ENCODE measurements around the gene KRT13. TPM values are rescaled to one million over a fixed set of nuclear protein-coding genes. Genes with fewer than 3 reads are reported as not detected.
A peak's percentile ranks its signal among the peaks of the same experiment; 100 is the strongest.

KRT13 gene
- total RNA-seq, 1 experiment from 2014 or later: not detected

- no peak for DNase-seq (ENCODE audit: unreplicated experiment)
Observed at GRCh38 chr17:41486809-41487530, 18.4 kb downstream of the KRT13 start.

GRCh38 chr17:41486316-41486715 lies 19.1 kb downstream of the KRT13 start:
- CTCF ChIA-PET: interaction anchor here (1.1 kb wide), 1 partner anchor 62 kb away, joined by 5 read pairs; no protein-coding TSS in a partner anchor
- Mint-ChIP-seq H3K4me1 (ENCODE audit: insufficient read depth, unreplicated experiment) (no peaks in the 10 kb centered on the region), H3K27me3 (ENCODE audit: insufficient read depth, unreplicated experiment) (no peaks in the 10 kb centered on the region), H3K36me3 (ENCODE audit: insufficient read depth, unreplicated experiment) (no peaks in the 10 kb centered on the region), H3K9me3 (ENCODE audit: unreplicated experiment) (no peaks in the 10 kb centered on the region), H3K4me3 (ENCODE audit: unreplicated experiment) (no peak overlapping the region), H3K27ac (ENCODE audit: low read depth, unreplicated experiment) (no peak overlapping the region)
- no peak for DNase-seq (ENCODE audit: unreplicated experiment)
- intact Hi-C loops (cut with micrococcal nuclease): no loop called here
- BruUV-seq (replicated peaks): no TSS peak
- POLR2A ChIA-PET: no interaction called here
- no peak for TF ChIP-seq CTCF (IDR thresholded peaks at IDR 0.05; ENCODE audit: unreplicated experiment)

More at GRCh38 chr17:41486809-41487530, 18.4 kb downstream of the KRT13 start:
- TF ChIP-seq CTCF (IDR thresholded peaks at IDR 0.05; ENCODE audit: unreplicated experiment): peak; percentile 28
- H3K4me3 Mint-ChIP-seq (ENCODE audit: unreplicated experiment): no peak overlapping the region
- no peaks in the 10 kb centered on the region for H3K27me3 Mint-ChIP-seq (ENCODE audit: insufficient read depth, unreplicated experiment)
- intact Hi-C loops (cut with micrococcal nuclease): no loop called here
- ChIA-PET POLR2A (interaction anchor here (0.8 to 1.2 kb wide), 3 partner anchors 9 to 32 kb away, joined by 3 to 4 read pairs (median 3); partner anchors contain the start of genes KRT13 and KRT15), CTCF (interaction anchor here (1.1 kb wide), 1 partner anchor 62 kb away, joined by 5 read pairs; no protein-coding TSS in a partner anchor)
- no peak overlapping the region for H3K27ac Mint-ChIP-seq (ENCODE audit: low read depth, unreplicated experiment)
- H3K36me3 Mint-ChIP-seq (ENCODE audit: insufficient read depth, unreplicated experiment): no peaks in the 10 kb centered on the region
- BruUV-seq (replicated peaks): no TSS peak
- H3K4me1 Mint-ChIP-seq (ENCODE audit: insufficient read depth, unreplicated experiment): no peaks in the 10 kb centered on the region
- H3K9me3 Mint-ChIP-seq (ENCODE audit: unreplicated experiment): no peaks in the 10 kb centered on the region

GRCh38 chr17:41484920-41485904 lies 20.2 kb downstream of the KRT13 start:
- BruUV-seq (replicated peaks): no TSS peak
- CTCF ChIA-PET: interaction anchor here (0.7 to 2.2 kb wide), 3 partner anchors 9 to 576 kb away, joined by 4 to 7 read pairs (median 4); no protein-coding TSS in a partner anchor
- H3K9me3 Mint-ChIP-seq (ENCODE audit: unreplicated experiment): no peaks in the 10 kb centered on the region
- POLR2A ChIA-PET: interaction anchor here (0.6 to 0.7 kb wide), 2 partner anchors 22 to 164 kb away, joined by 3 read pairs; no protein-coding TSS in a partner anchor
- no peaks in the 10 kb centered on the region for H3K27me3 Mint-ChIP-seq (ENCODE audit: insufficient read depth, unreplicated experiment)
- intact Hi-C loops (cut with micrococcal nuclease): no loop called here
- DNase-seq (ENCODE audit: unreplicated experiment): no peak
- no peak for TF ChIP-seq CTCF (IDR thresholded peaks at IDR 0.05; ENCODE audit: unreplicated experiment)
- H3K4me1 Mint-ChIP-seq (ENCODE audit: insufficient read depth, unreplicated experiment): no peaks in the 10 kb centered on the region
- H3K36me3 Mint-ChIP-seq (ENCODE audit: insufficient read depth, unreplicated experiment): no peaks in the 10 kb centered on the region
- no peak overlapping the region for H3K4me3 Mint-ChIP-seq (ENCODE audit: unreplicated experiment)
- no peak overlapping the region for H3K27ac Mint-ChIP-seq (ENCODE audit: low read depth, unreplicated experiment)
